Osteoblast (primary cell): ENCODE measurements around the gene HDAC6. TPM values are rescaled to one million over a fixed set of nuclear protein-coding genes. Genes with fewer than 3 reads are reported as not detected.

ENCODE experiments used
- DNase-seq: peaks from one replicate; pipeline ENCODE4 v3.0.0; 2011; ENCODE audit warnings: low spot score, mixed read lengths; ENCODE audit not compliant: insufficient read length; ENCODE audit errors: missing footprints
- H2AFZ ChIP-seq: 2 replicates; pipeline ENCODE4 v1.6.0; 2011; ENCODE audit warnings: mild to moderate bottlenecking, low read length
- H3K27ac ChIP-seq: 2 replicates; pipeline ENCODE4 v1.5.1; 2011; ENCODE audit warnings: mild to moderate bottlenecking, low read depth, low read length, moderate library complexity
- H3K27me3 ChIP-seq: 2 replicates; pipeline ENCODE4 v1.6.0; 2012; ENCODE audit warnings: mild to moderate bottlenecking, control low read depth, inconsistent platforms, low read length, moderate library complexity; ENCODE audit not compliant: insufficient read depth
- H3K36me3 ChIP-seq: 2 replicates; pipeline ENCODE4 v1.5.1; 2011; ENCODE audit warnings: mild to moderate bottlenecking, low read length, control low read depth, moderate library complexity; ENCODE audit not compliant: insufficient read depth
- H3K4me1 ChIP-seq: 2 replicates; pipeline ENCODE4 v1.5.1; 2011; ENCODE audit warnings: mild to moderate bottlenecking, low read length, control low read depth, moderate library complexity; ENCODE audit not compliant: insufficient read depth
- H3K4me2 ChIP-seq: 2 replicates; pipeline ENCODE4 v1.6.0; 2011; ENCODE audit warnings: mild to moderate bottlenecking, low read length; ENCODE audit not compliant: insufficient read depth
- H3K4me3 ChIP-seq: fragments of 200-600 bp; sonication (generic); 3 replicates; pipeline ENCODE4 v1.5.1; 2012; ENCODE audit warnings: mild to moderate bottlenecking, low read length, inconsistent platforms; ENCODE audit not compliant: insufficient read depth
- H3K79me2 ChIP-seq: 2 replicates; pipeline ENCODE4 v1.6.0; 2012; ENCODE audit warnings: mild to moderate bottlenecking, low read length, control low read depth, inconsistent platforms; ENCODE audit not compliant: insufficient read depth
- H3K9me3 ChIP-seq: 2 replicates; pipeline ENCODE4 v1.5.1; 2011; ENCODE audit warnings: low read depth, low read length, control low read depth
- H4K20me1 ChIP-seq: 2 replicates; pipeline ENCODE4 v1.6.0; 2012; ENCODE audit warnings: mild to moderate bottlenecking, low read length, control low read depth; ENCODE audit not compliant: insufficient read depth
- CTCF ChIP-seq: IDR thresholded peaks from 2 replicates; pipeline ENCODE4 v1.5.1; 2011; ENCODE audit warnings: mild to moderate bottlenecking, low read depth, low read length, moderate library complexity; ENCODE audit errors: extremely low read depth
- total RNA-seq: library from RNA; depleted of rRNA; stranded (reverse); fragments of >200 nt; gene quantifications from 2 replicates; pipeline ENCODE4 v1.2.3, GENCODE V29; 2012

HDAC6 gene
- total RNA-seq, 1 donor = 30.4 TPM

- H3K4me3 ChIP-seq = no peak overlapping the region
- H3K27me3 ChIP-seq = no peaks in the 10 kb centered on the region
- no peaks in the 10 kb centered on the region for H3K36me3 ChIP-seq
- H3K27ac ChIP-seq = no peak overlapping the region
- no peak for TF ChIP-seq CTCF
- DNase-seq = no peak
- no peaks in the 10 kb centered on the region for H4K20me1 ChIP-seq
- H3K9me3 ChIP-seq = no peaks in the 10 kb centered on the region
- no peak overlapping the region for H2AFZ ChIP-seq
- no peaks in the 10 kb centered on the region for H3K79me2 ChIP-seq
- H3K4me1 ChIP-seq = peaks cover 3% of the 10 kb centered on the region
- H3K4me2 ChIP-seq = no peak overlapping the region
Measured at GRCh38 chrX:48793935-48794334, 7.9 kb upstream of the HDAC6 start.

GRCh38 chrX:48794340-48794910, 7.4 kb upstream of the HDAC6 start:
- H4K20me1 ChIP-seq = no peaks in the 10 kb centered on the region
- no peak overlapping the region for H3K4me3 ChIP-seq
- TF ChIP-seq CTCF = no peak
- H3K27me3 ChIP-seq = no peaks in the 10 kb centered on the region
- H2AFZ ChIP-seq = no peak overlapping the region
- H3K4me1 ChIP-seq = peaks cover 3% of the 10 kb centered on the region
- H3K4me2 ChIP-seq = no peak overlapping the region
- no peaks in the 10 kb centered on the region for H3K9me3 ChIP-seq
- no peaks in the 10 kb centered on the region for H3K79me2 ChIP-seq
- no peak overlapping the region for H3K27ac ChIP-seq
- DNase-seq = no peak
- no peaks in the 10 kb centered on the region for H3K36me3 ChIP-seq

- Histone ChIP-seq H3K36me3 (no peaks in the 10 kb centered on the region), H2AFZ (peak overlapping the region; percentile 21), H3K4me3 (no peak overlapping the region), H3K27ac (no peak overlapping the region), H3K9me3 (no peaks in the 10 kb centered on the region), H3K4me1 (peaks cover 3% of the 10 kb centered on the region), H4K20me1 (no peaks in the 10 kb centered on the region), H3K27me3 (no peaks in the 10 kb centered on the region), H3K4me2 (no peak overlapping the region), H3K79me2 (no peaks in the 10 kb centered on the region)
- TF ChIP-seq CTCF = no peak
- DNase-seq = peak; percentile 85
Measured at GRCh38 chrX:48794911-48795515, 6.9 kb upstream of the HDAC6 start.

GRCh38 chrX:48798318-48798717, 3.5 kb upstream of the HDAC6 start:
- H3K36me3 ChIP-seq = no peaks in the 10 kb centered on the region
- DNase-seq = no peak
- no peaks in the 10 kb centered on the region for H3K27me3 ChIP-seq
- no peak overlapping the region for H3K4me2 ChIP-seq
- peaks cover 6% of the 10 kb centered on the region for H3K4me1 ChIP-seq
- H3K79me2 ChIP-seq = no peaks in the 10 kb centered on the region
- H4K20me1 ChIP-seq = no peaks in the 10 kb centered on the region
- H3K27ac ChIP-seq = no peak overlapping the region
- no peak overlapping the region for H2AFZ ChIP-seq
- no peak for TF ChIP-seq CTCF
- no peak overlapping the region for H3K4me3 ChIP-seq
- H3K9me3 ChIP-seq = no peaks in the 10 kb centered on the region
